Measurements from ENCODE around the gene ZNF90.
A peak's percentile ranks its signal among the peaks of the same experiment; 100 is the strongest.

The ZNF90 gene

DNA sequence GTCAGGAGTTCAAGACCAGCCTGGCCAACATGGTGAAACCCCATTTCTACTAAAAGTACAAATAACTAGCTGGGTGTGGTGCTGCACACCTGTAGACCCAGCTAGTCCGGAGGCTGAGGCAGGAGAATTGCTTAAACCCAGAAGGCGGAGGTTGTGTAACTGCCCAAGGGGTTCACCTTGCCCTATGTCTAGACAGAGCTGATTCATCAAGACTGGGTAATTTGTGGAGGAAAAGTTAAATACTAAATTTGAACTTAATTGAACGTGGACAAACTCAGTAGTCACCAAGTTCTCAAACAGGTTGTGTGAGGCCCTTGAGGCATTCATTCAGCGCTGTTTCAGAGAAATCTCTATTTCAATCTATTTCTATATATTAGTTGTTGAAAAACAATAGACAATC is 75.5 kb downstream of the ZNF90 start:
- H3K4me3 ChIP-seq (ENCODE audit: low read depth, low read length) = no peak overlapping the region
- in situ Hi-C loops (cut with HindIII; ENCODE audit: low sequenced_read_pairs) = no loop called here
- TF ChIP-seq, protein P1, sequence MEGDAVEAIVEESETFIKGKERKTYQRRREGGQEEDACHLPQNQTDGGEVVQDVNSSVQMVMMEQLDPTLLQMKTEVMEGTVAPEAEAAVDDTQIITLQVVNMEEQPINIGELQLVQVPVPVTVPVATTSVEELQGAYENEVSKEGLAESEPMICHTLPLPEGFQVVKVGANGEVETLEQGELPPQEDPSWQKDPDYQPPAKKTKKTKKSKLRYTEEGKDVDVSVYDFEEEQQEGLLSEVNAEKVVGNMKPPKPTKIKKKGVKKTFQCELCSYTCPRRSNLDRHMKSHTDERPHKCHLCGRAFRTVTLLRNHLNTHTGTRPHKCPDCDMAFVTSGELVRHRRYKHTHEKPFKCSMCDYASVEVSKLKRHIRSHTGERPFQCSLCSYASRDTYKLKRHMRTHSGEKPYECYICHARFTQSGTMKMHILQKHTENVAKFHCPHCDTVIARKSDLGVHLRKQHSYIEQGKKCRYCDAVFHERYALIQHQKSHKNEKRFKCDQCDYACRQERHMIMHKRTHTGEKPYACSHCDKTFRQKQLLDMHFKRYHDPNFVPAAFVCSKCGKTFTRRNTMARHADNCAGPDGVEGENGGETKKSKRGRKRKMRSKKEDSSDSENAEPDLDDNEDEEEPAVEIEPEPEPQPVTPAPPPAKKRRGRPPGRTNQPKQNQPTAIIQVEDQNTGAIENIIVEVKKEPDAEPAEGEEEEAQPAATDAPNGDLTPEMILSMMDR (IDR thresholded peaks at IDR 0.05; ENCODE audit: low read depth, low read length) = no peak
- DNase-seq (ENCODE audit: low read depth, low spot score) = no peak

DNA sequence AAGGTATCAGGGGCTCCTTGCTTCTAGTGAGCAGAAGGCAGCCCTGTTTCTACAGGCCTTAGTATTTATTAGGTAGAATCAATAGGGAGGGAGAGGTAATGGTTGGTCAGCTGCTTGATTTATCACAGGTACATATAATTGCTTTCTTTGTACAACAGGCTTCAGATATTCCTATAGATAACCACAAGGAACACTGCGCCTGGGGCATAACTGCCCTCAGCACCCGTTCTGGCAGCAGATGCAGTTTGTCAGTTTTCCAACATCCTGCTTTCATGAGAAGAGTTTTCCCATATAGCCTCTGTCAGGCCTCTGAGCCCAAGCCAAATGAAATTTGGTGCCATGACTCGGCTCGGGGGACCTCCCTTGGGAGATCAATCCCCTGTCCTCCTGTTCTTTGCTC is 76.8 kb downstream of the ZNF90 start:
- in situ Hi-C loops (cut with HindIII; ENCODE audit: low sequenced_read_pairs) = no loop called here
- H3K4me3 ChIP-seq (ENCODE audit: low read depth, low read length) = no peak overlapping the region
- TF ChIP-seq, protein P1 (IDR thresholded peaks at IDR 0.05; ENCODE audit: low read depth, low read length) = no peak
- no peak for DNase-seq (ENCODE audit: low read depth, low spot score)

DNA sequence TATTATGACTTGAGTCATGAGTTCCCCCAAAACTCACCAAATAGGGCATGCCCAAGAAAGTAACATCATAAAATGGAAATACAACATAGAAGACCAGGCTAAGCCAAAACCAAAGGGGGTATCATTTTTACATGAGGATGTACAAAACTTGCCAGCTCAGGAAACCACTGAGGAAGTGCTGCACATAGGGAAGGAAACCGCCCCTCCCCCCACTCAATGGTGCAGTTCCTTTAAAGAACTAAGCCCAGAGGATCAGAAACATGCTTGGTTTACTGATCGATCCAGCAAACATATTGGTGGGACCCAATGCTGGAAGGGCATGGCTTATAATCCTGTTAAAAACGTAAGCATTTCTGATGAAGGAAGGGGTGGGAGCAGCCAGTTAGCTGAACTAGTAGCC is 85.0 kb downstream of the ZNF90 start:
- DNase-seq (ENCODE audit: low read depth, low spot score) = no peak
- no peak overlapping the region for H3K4me3 ChIP-seq (ENCODE audit: low read depth, low read length)
- TF ChIP-seq, protein P1 (IDR thresholded peaks at IDR 0.05; ENCODE audit: low read depth, low read length) = no peak
- in situ Hi-C loops (cut with HindIII; ENCODE audit: low sequenced_read_pairs) = no loop called here

DNA sequence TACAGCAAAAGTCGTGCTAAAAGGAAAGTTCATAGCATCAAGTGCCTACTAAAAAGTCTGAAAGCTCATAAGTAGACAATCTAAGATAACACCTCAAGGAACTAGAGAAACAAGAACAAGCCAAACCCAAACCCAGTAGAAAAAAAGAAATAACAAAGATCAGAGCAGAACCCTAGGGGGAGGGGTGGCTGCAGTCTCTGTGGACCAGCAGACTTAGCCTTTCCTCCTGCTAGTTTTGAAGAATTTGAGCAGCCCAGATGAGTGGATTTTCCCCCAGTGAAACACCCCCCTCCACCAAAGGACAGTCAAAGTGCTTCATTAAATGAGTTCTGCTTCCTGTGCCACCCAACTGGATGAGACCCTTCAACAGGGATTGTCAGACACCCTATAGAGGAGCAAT is 86.7 kb downstream of the ZNF90 start:
- in situ Hi-C loops (cut with HindIII; ENCODE audit: low sequenced_read_pairs) = no loop called here
- H3K4me3 ChIP-seq (ENCODE audit: low read depth, low read length) = no peak overlapping the region

DNA sequence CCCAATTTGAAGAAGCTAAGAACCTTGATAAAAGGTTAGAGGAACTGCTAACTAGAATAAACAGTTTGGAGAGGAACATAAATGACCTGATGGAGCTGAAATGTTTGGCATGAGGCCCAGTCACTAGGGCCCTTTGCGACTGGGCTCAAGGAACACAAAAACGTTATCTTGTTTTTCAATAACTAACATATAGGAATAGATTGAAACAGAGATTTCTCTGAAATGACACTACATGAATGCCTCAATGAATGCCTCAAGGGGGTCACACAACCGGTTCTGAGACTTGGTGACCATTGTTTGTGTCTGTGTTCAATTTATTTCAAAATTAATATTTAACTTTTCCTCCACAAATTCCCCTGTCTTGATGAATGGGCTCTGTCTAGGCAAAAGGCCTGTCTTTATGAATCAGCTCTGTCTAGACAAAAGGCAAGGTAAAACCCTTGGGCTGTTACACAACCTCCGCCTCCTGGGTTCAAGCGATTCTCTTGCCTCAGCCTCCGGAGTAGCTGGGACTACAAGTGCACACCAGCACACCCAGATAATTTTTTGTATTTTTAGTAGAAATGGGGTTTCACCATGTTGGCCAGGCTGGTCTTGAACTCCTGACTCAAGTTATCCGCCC is 88.3 kb downstream of the ZNF90 start:
- H3K4me3 ChIP-seq (ENCODE audit: low read depth, low read length) = no peak overlapping the region
- in situ Hi-C loops (cut with HindIII; ENCODE audit: low sequenced_read_pairs) = no loop called here
- no peak for DNase-seq (ENCODE audit: low read depth, low spot score)
- TF ChIP-seq, protein P1 (IDR thresholded peaks at IDR 0.05; ENCODE audit: low read depth, low read length) = no peak

More for the DNA sequence above, 86.7 kb downstream of the ZNF90 start:
- DNase-seq (ENCODE audit: low read depth, low spot score) = no peak
- TF ChIP-seq, protein P1 (IDR thresholded peaks at IDR 0.05; ENCODE audit: low read depth, low read length) = no peak

DNA sequence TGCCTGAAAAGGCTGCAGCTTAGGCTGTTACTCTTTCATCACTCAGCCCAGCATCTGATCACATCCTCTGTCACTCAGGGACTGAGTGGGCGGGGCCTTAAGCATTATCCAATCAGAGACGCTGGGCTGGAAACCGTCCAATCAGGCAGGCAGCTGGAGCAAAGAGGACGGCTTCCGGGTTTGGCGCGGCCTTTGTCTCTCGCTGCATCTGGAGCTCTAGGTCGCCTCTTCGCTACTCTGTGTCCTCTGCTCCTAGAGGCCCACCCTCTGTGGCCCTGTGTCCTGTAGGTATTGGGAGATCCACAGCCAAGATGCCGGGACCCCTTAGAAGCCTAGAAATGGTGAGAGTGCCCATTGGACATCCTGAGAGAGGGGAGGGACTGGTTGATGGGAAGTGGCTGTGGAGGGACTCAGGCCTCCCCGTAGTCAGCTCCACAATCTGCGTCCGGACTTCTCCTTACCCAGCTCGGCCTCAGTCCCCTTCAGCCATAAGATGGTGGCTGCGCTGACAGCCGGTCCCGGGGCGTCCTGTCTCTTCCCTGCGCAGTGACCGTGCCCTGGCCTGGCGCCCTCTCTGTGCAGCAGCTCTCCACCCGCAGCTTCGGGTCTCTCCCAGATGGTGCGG is 89.3 kb downstream of the ZNF90 start, which contains the start of gene ZNF486:
ZNF486 (plus strand) TSS at position 195 of the 625 bp plus-strand sequence; CDS start at position 312, 117 bp downstream.
- in situ Hi-C loops (cut with HindIII; ENCODE audit: low sequenced_read_pairs) = no loop called here
- DNase-seq (ENCODE audit: low read depth, low spot score) = peak; percentile 94
- TF ChIP-seq, protein P1 (IDR thresholded peaks at IDR 0.05; ENCODE audit: low read depth, low read length) = no peak
- H3K4me3 ChIP-seq (ENCODE audit: low read depth, low read length) = peak within 1 kb of the TSS; percentile 89
